Memory B cell (primary cell): Measurements from ENCODE around the gene GSK3A.
A peak's percentile ranks its signal among the peaks of the same experiment; 100 is the strongest.

ENCODE experiments used
- ATAC-seq: fragments of 150-1000 bp; cut with Tn5 transposase; 2 replicates; pipeline ENCODE4 v1.10.0; 2021; ENCODE audit warnings: low read depth, mild to moderate bottlenecking, moderate library complexity
- DNase-seq, 2 donors: peaks; one replicate each; pipeline ENCODE4 v3.0.0; 2022; ENCODE audit warnings: low spot score in 2 of 2
- H3K27ac Mint-ChIP-seq: one replicate; pipeline ENCODE4 v1.8.0; 2022; ENCODE audit warnings: mild to moderate bottlenecking, moderate library complexity, mixed read lengths
- H3K27me3 Mint-ChIP-seq: one replicate; pipeline ENCODE4 v1.8.0; 2022; ENCODE audit warnings: mixed read lengths
- H3K36me3 Mint-ChIP-seq: one replicate; pipeline ENCODE4 v1.8.0; 2022; ENCODE audit warnings: mild to moderate bottlenecking, mixed read lengths
- H3K4me1 Mint-ChIP-seq: one replicate; pipeline ENCODE4 v1.8.0; 2022; ENCODE audit warnings: mixed read lengths
- H3K4me3 Mint-ChIP-seq: one replicate; pipeline ENCODE4 v1.8.0; 2022; ENCODE audit warnings: mild to moderate bottlenecking, moderate library complexity, mixed read lengths
- H3K9me3 Mint-ChIP-seq: one replicate; pipeline ENCODE4 v1.8.0; 2022; ENCODE audit warnings: mixed read lengths

The GSK3A gene

DNA sequence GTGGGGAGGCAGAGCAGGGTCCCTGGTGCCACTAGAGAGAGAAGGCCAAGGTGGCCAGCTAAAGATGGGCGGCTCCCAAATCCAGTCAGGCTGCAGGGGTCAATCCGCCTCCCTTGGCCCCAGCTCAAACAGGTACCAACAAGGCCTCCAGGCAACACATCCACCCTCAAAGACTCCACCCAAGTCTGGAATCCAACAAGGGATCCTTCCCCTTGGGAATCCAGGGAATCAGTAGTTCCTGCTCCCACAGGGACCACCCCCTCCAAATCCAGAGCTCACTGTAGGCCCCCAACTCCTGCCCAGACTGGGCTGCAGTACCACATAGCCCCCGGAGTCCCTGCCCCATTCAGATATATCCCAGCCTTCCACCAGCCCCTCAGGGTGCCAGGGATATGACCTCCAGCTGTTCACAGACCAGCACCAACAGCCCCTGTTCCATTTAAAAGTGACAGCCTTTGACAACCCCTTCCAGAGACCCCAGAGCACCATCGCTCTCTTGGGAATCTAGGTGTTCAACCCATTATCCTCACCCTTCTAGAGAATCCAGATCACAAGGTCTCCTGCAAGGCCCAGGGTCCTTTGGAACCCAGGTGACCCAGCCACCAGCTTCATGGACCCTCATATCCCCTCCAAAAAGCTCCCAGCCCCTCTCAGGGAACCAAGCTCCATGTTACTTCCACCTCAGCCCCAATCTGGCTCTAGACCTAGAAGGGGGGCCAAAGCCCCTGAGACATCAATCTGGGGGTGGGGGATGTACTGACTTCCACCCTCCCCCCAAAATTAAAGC is 9.4 kb upstream of the GSK3A start:
- Mint-ChIP-seq H3K27me3 (peaks cover 2% of the 10 kb centered on the region), H3K4me1 (peaks cover 19% of the 10 kb centered on the region), H3K9me3 (no peaks in the 10 kb centered on the region), H3K36me3 (no peaks in the 10 kb centered on the region), H3K4me3 (peak overlapping the region; percentile 96), H3K27ac (no peak overlapping the region)
- DNase-seq (no peak), ATAC-seq (no peak)

DNA sequence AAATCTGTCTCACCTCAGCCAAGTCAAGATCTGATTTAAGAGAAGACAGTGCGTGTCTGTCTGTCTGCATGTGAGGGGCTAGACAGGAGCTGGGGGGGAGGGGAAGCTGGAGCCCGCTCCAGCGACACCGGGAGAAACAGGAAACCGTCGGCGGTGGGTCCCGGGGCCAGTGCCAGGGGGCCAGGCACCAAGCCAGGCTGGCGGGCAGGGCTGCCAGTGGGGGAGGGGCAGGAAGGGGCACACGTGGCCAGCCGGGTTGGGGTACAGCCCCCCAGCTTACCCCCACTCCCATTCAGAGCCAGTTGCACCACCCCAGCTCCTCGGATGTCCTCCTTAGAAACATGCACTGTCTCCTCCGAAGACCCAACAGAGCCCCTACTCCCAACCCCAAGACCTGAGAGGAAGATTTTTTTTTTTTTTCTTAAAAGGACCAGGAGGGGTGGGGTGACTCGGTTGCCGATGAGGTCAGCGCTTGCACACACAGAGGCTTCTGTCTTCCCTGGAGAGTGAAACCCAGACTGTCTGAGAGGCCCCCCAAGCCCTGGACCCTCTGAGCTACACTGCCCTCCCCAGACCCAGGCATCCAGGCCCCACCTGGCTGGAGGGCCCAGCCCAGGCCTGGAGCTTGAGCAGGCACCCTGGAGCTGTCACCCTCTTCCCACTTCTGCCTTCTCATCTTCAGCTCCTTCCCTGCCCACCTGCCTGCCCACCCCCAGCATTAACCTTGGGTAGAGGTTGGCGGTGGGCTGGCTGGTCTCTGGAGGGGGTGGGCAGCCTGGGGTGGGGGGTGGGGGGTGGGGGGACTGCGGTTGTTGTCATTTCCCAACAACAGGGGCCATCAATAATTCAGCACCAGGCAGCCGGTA is 8.5 kb upstream of the GSK3A start:
- Mint-ChIP-seq H3K9me3 (no peaks in the 10 kb centered on the region), H3K4me3 (no peak overlapping the region), H3K4me1 (peaks cover 22% of the 10 kb centered on the region), H3K27me3 (peaks cover under 1% of the 10 kb centered on the region), H3K36me3 (no peaks in the 10 kb centered on the region), H3K27ac (no peak overlapping the region)
- no peak for DNase-seq
- no peak for ATAC-seq

DNA sequence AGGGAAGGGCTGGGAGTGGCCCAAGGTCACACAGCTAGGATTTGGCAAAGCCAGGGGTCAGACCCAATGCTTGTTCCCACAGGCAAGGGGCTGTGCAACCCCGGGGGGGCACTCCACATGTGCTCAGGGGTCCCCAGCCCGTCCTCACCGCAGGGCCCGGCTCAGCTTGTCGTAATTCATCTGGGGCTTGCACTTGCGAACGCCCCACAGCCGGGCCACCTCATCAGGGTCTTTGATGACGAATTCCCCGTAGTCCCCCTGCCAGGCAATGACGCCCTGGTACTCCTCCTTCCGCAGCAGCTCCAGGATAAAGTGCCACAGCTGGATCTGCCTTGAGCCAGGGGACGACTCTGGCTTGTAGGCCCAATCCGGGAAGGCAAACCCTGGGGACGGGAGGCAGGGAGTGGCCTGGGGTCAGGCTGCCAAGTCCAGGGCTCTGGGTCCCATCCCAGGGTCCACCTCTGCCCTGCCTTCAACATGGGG is 7.8 kb upstream of the GSK3A start:
- DNase-seq, result no peak
- H3K4me3 Mint-ChIP-seq, result no peak overlapping the region
- no peaks in the 10 kb centered on the region for H3K9me3 Mint-ChIP-seq
- no peaks in the 10 kb centered on the region for H3K27me3 Mint-ChIP-seq
- H3K27ac Mint-ChIP-seq, result no peak overlapping the region
- H3K36me3 Mint-ChIP-seq, result no peaks in the 10 kb centered on the region
- no peak for ATAC-seq
- peaks cover 19% of the 10 kb centered on the region for H3K4me1 Mint-ChIP-seq

DNA sequence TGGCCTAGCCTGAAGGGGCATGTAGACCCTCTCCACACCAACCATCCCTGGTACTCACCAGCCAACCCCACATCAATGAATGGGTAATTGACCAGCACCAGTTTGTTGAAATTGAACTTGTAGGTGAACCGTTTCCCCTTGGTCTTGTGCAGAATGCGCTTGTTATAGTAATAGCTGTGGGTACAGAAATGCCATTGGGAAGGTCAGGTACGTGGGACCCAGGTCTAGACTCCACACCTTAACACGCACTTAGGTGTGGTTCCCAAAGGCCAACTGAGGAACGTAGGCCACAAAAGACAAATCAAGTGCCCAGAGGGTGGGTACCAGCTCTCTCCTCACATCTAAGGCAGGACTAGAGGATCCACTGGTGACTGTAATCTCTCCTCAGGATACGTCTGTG is 7.4 kb upstream of the GSK3A start:
- Mint-ChIP-seq H3K27ac (no peak overlapping the region), H3K27me3 (no peaks in the 10 kb centered on the region), H3K36me3 (no peaks in the 10 kb centered on the region), H3K4me3 (no peak overlapping the region), H3K9me3 (no peaks in the 10 kb centered on the region), H3K4me1 (peaks cover 23% of the 10 kb centered on the region)
- ATAC-seq (no peak), DNase-seq (no peak)

DNA sequence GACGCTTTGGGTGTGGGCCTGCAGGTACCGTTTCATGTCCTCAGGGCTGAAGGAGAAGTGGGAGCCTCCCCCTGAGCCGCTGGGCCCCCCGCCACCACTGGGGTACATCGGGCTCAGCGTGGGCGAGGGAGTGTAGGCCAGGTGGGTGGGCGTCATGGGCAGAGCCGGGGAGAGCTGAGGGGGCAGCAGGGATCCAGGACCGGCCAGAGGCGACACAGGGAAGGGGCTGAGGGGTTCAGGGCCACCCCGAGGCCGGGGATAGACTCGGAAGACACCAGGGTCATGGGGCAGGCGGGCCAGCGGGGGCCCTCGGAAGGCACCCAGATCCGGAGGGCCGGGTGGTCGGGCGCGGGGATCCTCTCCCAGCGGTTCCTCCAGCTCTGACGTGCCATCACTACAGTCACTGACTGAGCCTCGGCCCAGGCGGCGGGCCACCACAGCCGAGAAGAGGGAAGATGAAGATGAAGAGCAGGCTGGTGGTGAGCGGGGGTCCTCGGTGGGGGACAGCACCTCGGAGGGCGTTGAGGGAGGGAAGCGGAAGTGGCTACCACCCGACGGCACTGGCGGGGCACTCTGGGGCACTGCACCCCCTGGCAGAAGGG is 6.8 kb upstream of the GSK3A start:
- Mint-ChIP-seq H3K9me3 (no peaks in the 10 kb centered on the region), H3K4me1 (peaks cover 23% of the 10 kb centered on the region), H3K4me3 (no peak overlapping the region), H3K27ac (peak overlapping the region; percentile 25), H3K27me3 (no peaks in the 10 kb centered on the region), H3K36me3 (no peaks in the 10 kb centered on the region)
- ATAC-seq (no peak), DNase-seq (no peak)

DNA sequence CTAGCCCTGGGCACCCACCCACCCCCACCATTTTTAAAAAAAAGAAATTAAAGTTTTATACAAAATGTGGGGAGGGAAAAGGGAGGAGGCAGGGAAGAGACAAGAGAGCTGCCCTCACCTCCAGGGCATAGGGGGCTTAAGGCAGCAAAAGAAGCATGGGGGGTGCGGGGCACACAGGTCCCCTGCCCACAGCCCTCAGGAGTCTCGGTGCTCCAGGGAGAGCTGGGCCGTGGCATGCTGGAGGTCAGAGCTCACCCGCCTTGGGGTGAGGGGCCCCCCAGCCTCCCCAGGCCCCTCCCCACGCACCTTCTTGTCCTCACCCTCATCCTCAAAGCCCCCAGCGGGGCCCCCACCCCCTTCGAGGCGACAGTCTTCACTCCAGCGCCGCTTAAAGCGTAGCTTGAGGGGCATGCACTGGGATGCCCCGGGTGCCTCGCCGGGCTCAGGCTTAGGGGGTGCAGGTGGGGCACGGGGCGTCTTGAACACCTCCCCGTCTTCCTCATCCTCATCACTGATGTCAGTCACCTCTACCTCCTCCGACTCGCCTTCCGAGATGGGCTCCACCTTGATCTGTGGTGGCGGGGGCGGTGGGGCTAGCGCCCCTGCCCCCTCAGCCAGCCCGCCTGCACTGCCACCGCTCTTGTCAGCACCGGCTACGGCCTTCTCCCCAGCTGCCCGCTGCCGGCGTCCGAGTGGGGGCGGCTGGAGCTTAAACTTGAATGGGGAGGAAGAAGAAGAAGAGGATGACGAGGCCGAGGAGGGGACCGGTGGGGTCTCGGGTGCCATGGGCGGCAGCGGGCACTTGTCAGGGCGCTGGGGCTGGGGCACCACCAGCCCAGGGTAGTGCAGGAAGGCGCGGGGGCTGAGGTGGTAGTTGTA is 6.1 kb upstream of the GSK3A start:
- Mint-ChIP-seq H3K36me3 (no peaks in the 10 kb centered on the region), H3K27ac (peak overlapping the region; percentile 25), H3K27me3 (no peaks in the 10 kb centered on the region), H3K4me1 (peaks cover 23% of the 10 kb centered on the region), H3K4me3 (no peak overlapping the region), H3K9me3 (no peaks in the 10 kb centered on the region)
- DNase-seq, result no peak
- ATAC-seq, result no peak

DNA sequence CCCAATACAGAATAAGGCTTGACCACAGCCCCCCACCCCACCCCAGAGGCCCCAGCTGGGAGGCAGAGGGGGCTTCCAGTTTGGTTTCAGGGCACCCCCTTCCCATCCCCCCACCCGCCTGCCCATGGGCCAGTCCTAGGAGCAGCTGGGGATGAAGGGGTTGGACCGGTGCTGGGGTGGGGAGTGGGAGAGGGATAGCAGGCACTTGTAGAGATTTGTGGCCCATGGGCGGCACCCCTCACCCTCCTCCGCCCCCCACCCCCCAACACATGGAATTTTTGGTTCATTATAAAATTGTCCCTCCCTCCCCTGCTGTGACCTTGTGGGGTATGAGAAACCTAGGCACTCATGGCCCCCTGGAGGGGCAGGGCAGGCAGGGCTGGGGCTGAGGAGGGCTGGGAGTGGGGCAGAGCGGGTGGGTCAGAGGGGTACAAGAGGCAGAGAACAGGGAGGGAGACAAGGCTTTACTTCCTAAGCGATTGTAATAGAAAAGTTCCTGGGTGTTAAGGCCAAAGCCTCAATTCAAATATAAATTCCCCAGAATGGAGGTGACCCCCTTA is 5.3 kb upstream of the GSK3A start:
- Mint-ChIP-seq H3K27ac (no peak overlapping the region), H3K36me3 (no peaks in the 10 kb centered on the region), H3K27me3 (no peaks in the 10 kb centered on the region), H3K9me3 (no peaks in the 10 kb centered on the region), H3K4me3 (no peak overlapping the region), H3K4me1 (peaks cover 20% of the 10 kb centered on the region)
- no peak for DNase-seq
- no peak for ATAC-seq

DNA sequence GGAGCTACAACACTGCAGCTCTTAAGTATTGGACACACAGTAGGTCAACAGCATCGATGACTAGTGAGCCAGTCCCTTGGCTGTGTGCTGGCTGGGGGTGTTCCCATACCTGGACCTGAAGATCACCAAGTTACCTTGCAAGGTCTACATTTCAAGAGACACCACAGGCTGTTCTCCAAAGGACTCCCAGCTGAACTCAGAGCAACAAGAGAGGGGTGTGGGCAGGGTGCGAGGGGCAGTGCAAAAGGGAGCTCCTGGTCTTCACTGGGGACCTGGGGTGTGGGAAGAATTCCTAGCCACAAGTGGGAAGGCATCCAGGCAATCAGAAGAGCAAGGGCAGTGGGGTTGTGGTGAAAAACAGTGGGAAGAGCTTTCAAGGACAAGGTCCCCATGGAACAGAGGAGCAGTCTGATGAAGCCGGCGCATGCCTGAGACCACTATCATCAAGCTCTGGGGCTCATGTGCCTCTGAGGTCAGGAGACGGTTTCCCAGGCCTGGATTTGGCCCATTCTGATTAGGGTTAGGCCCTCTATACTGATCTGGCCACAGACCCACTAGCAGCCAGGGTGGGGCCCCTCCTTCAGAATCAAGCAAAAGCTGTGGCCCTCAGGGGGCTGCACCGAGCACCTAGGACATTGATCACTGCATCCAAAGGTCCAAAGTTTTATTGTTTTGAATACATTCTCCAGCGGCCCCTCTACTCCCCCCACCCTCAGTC is 4.7 kb upstream of the GSK3A start:
- H3K4me1 Mint-ChIP-seq, result peaks cover 17% of the 10 kb centered on the region
- ATAC-seq (no peak), DNase-seq (no peak)
- H3K27ac Mint-ChIP-seq, result no peak overlapping the region
- no peaks in the 10 kb centered on the region for H3K36me3 Mint-ChIP-seq
- no peaks in the 10 kb centered on the region for H3K9me3 Mint-ChIP-seq
- no peaks in the 10 kb centered on the region for H3K27me3 Mint-ChIP-seq
- H3K4me3 Mint-ChIP-seq, result no peak overlapping the region

DNA sequence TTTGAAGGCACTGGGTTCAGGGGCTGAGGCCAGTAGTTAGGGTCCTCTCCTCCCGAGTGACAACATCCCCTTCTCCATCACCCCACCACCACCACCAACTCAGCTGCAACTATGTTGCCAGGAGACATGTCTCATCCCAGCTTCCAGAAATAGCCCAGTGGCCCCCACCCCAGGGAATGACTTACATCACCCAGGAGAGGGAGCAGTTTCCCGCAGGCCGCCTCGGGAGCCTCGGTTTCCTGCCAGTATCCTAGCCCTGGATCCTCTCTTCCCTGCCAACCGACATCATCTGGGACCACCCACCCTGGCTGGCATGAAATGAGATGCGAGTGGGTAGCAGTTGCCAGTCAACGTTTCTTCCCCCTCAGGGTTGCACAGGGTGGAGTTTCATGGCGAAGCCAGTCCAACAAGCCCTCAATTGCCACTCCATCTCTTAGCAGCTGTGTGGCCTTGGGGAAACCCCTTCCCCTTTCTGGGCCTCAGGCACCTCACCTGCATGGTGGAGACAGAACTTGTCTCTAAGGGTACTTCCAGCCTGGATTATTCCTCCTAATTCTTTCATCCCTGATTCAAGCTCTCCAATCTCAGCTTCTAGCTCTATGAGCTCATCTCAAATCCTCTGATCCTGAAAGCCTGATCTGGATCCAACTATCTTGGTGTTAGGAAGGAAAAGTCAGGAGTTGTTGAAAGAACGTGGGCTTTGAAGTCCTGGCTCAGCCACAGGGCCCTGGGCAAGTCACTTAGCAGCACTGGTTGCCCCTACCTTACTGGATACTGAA is 3.9 kb upstream of the GSK3A start:
- peaks cover 12% of the 10 kb centered on the region for H3K4me1 Mint-ChIP-seq
- H3K9me3 Mint-ChIP-seq, result no peaks in the 10 kb centered on the region
- ATAC-seq, result no peak
- H3K4me3 Mint-ChIP-seq, result no peak overlapping the region
- no peaks in the 10 kb centered on the region for H3K36me3 Mint-ChIP-seq
- H3K27me3 Mint-ChIP-seq, result no peaks in the 10 kb centered on the region
- DNase-seq, result no peak
- no peak overlapping the region for H3K27ac Mint-ChIP-seq

DNA sequence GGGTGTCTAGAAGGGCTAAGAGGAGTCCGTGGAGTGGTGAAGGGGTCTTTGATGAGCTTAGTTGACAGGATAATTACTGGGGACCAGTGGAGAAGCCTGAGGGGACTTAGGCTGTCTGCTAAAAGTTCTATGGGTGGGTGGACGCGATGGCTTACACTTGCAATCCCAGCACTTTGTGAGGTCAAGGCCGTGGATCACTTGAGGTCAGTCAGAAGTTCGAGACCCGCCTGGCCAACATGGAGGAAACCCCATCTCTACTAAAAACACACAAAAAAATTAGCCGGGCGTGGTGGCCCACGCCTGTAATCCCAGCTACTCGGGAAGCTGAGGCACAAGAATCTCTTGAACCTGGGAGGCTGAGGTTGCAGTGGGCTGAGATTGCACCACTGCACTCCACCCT is 2.8 kb upstream of the GSK3A start:
- no peaks in the 10 kb centered on the region for H3K9me3 Mint-ChIP-seq
- H3K4me3 Mint-ChIP-seq, result no peak overlapping the region
- no peak for ATAC-seq
- no peak for DNase-seq
- H3K27me3 Mint-ChIP-seq, result no peaks in the 10 kb centered on the region
- H3K27ac Mint-ChIP-seq, result peak overlapping the region; percentile 83
- H3K4me1 Mint-ChIP-seq, result peaks cover 17% of the 10 kb centered on the region
- H3K36me3 Mint-ChIP-seq, result no peaks in the 10 kb centered on the region

DNA sequence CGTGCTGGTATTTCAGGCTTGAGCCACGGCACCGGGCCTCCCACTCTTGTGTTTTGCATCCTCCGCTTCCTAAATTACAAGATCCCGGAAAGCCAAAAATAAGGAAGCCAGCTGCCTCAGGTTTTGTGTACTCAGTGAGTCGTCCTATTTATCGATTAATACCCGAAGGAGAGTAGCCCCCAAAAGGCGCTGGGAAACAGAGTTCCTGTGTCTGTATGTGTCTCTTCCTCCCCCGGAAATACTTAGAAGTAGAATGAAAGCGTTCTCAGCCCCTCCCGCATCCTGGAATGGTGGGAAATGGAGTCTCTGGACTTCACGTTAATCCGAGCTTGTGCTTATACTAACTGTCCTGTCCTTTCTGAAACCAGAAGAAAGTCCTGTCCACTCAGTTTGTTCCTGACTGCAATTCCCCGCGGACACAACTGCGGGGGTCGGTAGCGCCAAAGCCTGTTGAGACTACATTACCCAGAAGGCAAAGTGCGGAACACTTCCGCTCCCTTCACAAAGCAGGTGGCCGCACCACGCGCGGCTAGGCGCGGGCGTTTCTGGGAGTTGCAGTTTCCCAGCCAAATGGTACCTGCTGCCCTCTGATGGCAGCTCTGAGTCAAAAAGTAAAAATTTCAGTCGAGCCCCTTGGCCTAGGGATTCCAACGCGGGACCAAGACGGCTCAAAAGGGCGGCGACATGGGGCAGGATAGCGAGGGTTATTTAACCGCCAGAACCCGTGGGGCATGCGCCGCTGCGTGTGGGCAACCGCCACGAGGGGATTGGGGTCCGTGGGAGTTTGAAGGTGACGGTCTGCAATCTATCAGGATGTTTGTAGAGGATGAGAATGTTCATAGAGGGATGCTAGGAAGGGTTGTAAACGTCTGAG is 2.2 kb upstream of the GSK3A start:
- ATAC-seq (peak; percentile 44), DNase-seq (peak; percentile 79 to 90)
- H3K4me1 Mint-ChIP-seq, result peaks cover 23% of the 10 kb centered on the region
- H3K9me3 Mint-ChIP-seq, result no peaks in the 10 kb centered on the region
- no peaks in the 10 kb centered on the region for H3K27me3 Mint-ChIP-seq
- H3K27ac Mint-ChIP-seq, result peak overlapping the region; percentile 83
- no peaks in the 10 kb centered on the region for H3K36me3 Mint-ChIP-seq
- peak overlapping the region; percentile 86 for H3K4me3 Mint-ChIP-seq
